Measurements from ENCODE around the gene ADH5.
"Not testable (repeated sequence)": the region's sequence is repeated elsewhere in the genome, so short reads cannot be mapped to it uniquely, and the experiment has no call there.

DNA sequence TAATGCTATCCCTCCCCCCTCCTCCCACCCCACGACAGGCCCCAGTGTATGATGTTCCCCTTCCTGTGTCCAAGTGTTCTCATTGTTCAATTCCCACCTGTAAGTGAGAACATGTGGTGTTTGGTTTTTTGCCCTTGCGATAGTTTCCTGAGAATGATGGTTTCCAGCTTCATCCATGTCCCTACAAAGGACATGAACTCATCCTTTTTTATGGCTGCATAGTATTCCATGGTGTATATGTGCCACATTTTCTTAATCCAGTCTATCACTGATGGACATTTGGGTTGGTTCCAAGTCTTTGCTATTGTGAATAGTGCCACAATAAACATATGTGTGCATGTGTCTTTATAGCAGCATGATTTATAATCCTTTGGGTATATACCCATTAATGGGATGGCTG lies 23.1 kb downstream of the ADH5 start:
- TF ChIP-seq, protein P1, sequence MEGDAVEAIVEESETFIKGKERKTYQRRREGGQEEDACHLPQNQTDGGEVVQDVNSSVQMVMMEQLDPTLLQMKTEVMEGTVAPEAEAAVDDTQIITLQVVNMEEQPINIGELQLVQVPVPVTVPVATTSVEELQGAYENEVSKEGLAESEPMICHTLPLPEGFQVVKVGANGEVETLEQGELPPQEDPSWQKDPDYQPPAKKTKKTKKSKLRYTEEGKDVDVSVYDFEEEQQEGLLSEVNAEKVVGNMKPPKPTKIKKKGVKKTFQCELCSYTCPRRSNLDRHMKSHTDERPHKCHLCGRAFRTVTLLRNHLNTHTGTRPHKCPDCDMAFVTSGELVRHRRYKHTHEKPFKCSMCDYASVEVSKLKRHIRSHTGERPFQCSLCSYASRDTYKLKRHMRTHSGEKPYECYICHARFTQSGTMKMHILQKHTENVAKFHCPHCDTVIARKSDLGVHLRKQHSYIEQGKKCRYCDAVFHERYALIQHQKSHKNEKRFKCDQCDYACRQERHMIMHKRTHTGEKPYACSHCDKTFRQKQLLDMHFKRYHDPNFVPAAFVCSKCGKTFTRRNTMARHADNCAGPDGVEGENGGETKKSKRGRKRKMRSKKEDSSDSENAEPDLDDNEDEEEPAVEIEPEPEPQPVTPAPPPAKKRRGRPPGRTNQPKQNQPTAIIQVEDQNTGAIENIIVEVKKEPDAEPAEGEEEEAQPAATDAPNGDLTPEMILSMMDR (IDR thresholded peaks at IDR 0.05): not testable (repeated sequence)
- not testable (repeated sequence) for TF ChIP-seq POLR2A (IDR thresholded peaks at IDR 0.05)
